CD4-positive, alpha-beta T cell treated with Interferon gamma for 1 hour (primary cell): ENCODE measurements around the gene SCCPDH.

Source experiments
- DNase-seq: peaks from one replicate; pipeline ENCODE4 v3.0.0-alpha.2; 2020

Gene SCCPDH

GRCh38 chr1:246786606-246787238 lies 62.5 kb downstream of the SCCPDH start:
- DNase-seq = no peak

DNA sequence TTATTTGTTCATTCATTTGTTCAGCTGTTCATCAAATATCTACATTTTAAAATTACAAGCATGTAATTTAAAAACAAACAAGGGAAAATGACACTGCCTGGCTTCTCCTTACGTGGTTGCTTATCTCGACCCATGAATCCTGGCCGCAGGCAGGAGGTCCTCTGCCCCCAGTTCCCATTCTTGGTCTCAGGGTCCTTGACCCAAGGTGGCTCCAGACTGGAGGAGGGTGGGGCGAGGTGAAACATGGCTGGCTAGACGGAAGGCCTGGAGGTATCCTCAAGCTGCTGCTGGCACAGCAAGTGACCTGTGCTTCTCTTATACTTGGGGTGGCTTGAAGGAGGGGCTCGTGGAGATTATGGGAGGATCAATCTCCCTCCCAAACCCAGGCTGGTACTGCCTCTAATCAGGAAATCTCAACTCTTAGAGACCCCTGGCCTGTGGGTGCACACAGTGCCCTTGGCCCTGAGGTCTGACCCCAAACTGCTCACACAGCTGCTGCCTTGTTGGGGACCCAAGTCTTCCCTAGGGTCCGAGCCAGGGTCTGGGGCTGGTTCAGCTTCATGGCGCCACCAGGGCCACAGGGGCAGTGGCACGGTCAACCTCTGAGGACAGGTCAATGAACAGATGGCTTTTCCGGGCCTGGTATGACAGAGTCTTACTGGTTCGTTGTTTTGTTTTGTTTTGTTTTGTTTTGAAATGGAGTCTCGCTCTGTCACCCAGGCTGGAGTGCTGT lies 63.7 kb downstream of the SCCPDH start:
- no peak for DNase-seq

DNA sequence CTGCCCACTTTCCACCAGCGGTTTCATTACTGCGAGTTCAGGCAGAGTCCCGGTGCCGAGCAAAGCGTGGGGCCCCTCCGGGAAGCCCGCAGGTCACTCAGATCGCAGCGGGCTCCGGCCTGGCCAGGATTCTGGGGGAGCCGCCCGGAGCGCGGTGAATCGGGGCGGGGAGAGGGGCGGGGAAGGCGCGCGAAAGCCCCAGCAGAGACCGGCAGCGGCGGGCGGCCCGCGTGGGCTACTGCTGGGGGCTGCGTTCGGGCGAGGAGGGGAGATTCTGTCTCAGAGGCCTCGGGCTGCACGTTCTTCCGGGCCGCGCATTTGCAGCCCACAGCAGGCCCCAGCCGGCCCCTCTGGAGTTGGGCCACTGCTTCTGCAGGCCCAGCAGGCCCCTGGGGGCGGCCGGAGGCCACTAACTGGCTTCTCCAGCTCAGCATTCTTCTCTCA lies 64.7 kb downstream of the SCCPDH start:
- DNase-seq = no peak

DNA sequence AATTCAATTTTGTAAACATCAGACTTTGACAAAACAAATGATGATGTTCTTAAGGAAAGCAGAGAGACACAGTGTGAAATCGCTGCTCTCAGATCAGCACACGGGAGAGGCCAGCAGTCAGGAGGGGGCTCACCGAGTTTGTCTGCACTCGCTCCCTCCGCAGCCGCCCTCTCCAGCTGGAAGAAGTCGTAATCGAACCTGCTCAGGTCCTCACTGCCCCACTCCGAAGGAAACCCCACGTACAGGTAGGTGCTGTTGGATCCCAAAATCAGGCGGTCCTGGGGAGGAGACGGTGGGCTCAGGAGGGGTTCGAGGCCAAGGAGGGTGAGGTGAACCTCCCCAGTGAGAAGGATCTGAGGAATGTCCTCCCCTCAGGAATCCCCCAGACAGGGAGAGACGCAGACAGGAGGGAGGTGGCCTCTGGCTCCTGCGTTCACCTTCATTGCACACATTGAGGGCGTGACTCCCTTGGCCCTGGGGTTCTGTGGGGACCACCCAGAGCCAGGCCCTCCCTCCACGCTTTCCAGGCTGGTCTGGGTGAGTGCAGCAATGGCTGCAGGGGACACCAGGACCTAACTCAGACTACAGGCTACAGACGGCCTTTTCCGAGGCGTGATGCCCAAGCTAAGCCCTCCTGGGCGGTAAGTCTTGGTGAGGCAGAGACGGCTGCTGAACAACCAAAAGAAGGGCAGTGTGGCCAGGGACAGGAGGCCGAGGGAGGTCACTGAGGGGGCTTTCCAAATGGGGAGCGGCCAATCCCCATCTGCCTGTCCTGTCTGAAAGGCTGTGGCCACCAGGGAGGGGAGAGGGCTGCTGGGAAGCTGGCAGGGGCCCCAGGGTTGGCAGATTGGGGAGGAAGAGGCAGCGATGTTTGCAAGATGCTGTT lies 65.5 kb downstream of the SCCPDH start:
- no peak for DNase-seq

DNA sequence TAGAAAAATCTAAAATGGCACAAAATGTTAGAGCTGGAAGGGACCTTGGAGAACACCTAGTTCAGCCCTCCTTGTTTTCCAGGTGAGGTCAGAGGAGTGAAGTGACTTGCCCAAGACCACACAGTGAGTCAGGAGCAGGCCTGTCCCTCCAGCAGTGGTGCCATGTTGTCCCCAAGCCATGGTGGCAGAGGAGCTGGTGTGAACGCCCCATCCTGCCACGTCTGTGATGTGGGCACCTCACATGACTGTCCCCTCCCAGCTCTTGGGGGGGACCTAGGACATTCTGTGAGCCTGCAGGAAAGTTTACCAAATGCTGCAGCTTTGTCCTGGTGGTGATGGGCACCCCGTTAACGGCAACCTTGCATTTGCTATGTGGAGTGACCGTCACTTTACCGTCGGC lies 66.2 kb downstream of the SCCPDH start:
- no peak for DNase-seq

GRCh38 chr1:246790833-246791232 lies 66.6 kb downstream of the SCCPDH start:
- no peak for DNase-seq

GRCh38 chr1:246791303-246791918 lies 67.2 kb downstream of the SCCPDH start:
- no peak for DNase-seq

- no peak for DNase-seq
Observed at GRCh38 chr1:246792603-246793002, 68.4 kb downstream of the SCCPDH start.

DNA sequence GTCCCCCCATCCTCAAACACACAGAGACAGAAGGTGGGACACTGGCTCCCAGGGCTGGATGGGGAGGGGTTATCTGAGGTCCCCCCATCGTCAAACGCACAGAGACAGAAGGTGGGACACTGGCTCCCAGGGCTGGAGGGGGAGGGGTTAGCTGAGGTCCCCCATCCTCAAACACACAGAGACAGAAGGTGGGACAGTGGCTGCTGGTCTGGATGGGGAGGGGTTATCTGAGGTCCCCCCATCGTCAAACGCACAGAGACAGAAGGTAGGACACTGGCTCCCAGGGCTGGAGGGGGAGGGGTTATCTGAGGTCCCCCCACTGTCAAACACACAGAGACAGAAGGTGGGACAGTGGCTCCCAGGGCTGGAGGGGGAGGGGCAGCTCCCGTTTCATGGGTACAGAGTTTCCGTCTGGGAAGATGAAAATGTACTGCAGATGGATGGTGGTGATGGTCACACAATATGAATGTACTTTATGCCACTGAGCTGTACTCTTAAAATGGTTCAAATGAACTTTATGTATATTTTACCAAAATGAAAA lies 69.2 kb downstream of the SCCPDH start:
- DNase-seq = no peak

DNA sequence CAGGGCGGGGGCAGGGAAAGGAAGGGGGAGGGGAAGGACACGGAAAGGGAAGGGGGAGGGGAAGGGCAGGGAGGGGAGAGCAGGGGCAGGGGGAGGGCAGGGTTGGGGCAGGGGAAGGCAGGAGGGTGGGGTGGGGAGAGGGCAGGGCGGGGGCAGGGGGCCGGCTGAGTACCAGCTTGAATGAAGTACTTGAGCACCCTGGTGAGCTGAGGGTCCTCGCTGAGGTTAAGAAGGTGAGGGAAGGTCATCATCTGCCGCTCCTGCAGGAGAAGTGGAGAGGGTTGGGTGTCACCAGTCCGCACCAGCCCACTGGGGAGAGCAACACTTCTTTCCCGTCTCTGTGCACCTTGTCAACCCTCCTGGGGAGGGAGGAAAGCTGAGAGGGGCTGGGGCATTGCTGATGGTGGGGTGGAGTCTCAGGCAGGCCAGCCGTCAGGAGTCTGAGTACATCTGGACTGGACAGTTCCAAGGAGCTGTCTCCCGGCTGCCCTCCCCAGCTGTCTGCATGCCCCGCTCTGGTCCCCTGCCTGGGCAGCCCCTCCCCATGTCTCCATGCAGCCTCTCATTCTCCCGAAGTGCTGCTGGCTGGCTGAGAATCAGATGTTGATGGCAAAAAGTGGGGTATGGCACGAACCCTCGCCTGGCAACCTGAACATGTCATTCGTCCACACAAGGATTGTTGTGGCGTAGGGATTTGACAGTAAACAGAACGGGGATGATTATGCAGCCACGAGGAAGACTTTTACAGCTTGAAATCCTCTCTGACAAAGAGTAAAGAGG lies 70.0 kb downstream of the SCCPDH start:
- DNase-seq = no peak

- no peak for DNase-seq
Observed at GRCh38 chr1:246794828-246795671, 70.8 kb downstream of the SCCPDH start.

- DNase-seq = no peak
Observed at GRCh38 chr1:246795906-246796694, 71.9 kb downstream of the SCCPDH start.

- no peak for DNase-seq
Observed at GRCh38 chr1:246797157-246797556, 72.9 kb downstream of the SCCPDH start.

- DNase-seq = no peak
Observed at GRCh38 chr1:246797597-246797996, 73.4 kb downstream of the SCCPDH start.

GRCh38 chr1:246798107-246798506 lies 73.9 kb downstream of the SCCPDH start:
- no peak for DNase-seq

GRCh38 chr1:246798606-246799496 lies 74.6 kb downstream of the SCCPDH start:
- no peak for DNase-seq

- no peak for DNase-seq
Observed at GRCh38 chr1:246800356-246800755, 76.1 kb downstream of the SCCPDH start.

DNA sequence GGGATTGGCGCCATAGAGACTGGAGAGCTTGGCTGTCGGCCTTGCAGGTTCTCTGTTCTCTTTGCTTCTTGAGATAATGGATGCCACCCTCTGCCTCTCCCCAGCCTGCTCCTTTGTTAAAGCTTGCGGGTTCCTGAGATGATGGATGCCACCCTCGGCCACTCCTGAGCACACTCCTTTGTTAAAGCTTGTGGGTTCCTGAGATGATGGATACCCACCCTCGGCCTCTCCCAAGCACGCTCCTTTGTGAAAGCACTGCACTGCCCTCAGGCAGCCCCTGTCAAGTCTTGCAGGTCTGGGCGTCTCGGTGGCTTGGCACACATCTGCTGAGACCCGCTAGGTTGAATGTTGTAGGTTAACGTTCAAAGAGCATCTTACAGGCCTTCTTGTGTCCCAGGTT lies 76.5 kb downstream of the SCCPDH start:
- DNase-seq = no peak
